Chondrocyte (in vitro differentiated cells): ENCODE data around the gene RALGAPA2. TPM values are rescaled to one million over a fixed set of nuclear protein-coding genes. Genes with fewer than 3 reads are reported as not detected.

Experiments
- DNase-seq: peaks from one replicate; pipeline ENCODE4 v3.0.0; 2021; ENCODE audit warnings: mixed read lengths, low spot score
- H3K27ac Mint-ChIP-seq: one replicate; pipeline ENCODE4 v1.8.0; 2021; ENCODE audit warnings: mild to moderate bottlenecking, moderate library complexity, mixed read lengths; ENCODE audit not compliant: unreplicated experiment
- H3K27me3 Mint-ChIP-seq: 2 replicates; pipeline ENCODE4 v1.8.0; 2021; ENCODE audit warnings: low read depth, mixed read lengths
- H3K36me3 Mint-ChIP-seq: 2 replicates; pipeline ENCODE4 v1.8.0; 2021; ENCODE audit warnings: low read depth, mixed read lengths
- H3K4me1 Mint-ChIP-seq: 2 replicates; pipeline ENCODE4 v1.8.0; 2021; ENCODE audit warnings: low read depth, mild to moderate bottlenecking, mixed read lengths
- H3K4me3 Mint-ChIP-seq: one replicate; pipeline ENCODE4 v1.8.0; 2021; ENCODE audit warnings: mild to moderate bottlenecking, moderate library complexity, mixed read lengths; ENCODE audit not compliant: unreplicated experiment
- H3K9me3 Mint-ChIP-seq: 2 replicates; pipeline ENCODE4 v1.8.0; 2021; ENCODE audit warnings: low read depth, mixed read lengths
- CTCF ChIP-seq: fragments of 200-600 bp; sonication (generic); IDR thresholded peaks from 2 replicates; pipeline ENCODE4 v1.5.0; 2021; ENCODE audit warnings: antibody characterized with exemption, mild to moderate bottlenecking, moderate library complexity
- total RNA-seq: library from RNA; stranded (reverse); gene quantifications from 3 replicates; pipeline ENCODE4 v1.2.1, GENCODE V29; 2021

RALGAPA2 gene
- total RNA-seq, 1 donor from 2014 or later = 9.5 TPM

DNA sequence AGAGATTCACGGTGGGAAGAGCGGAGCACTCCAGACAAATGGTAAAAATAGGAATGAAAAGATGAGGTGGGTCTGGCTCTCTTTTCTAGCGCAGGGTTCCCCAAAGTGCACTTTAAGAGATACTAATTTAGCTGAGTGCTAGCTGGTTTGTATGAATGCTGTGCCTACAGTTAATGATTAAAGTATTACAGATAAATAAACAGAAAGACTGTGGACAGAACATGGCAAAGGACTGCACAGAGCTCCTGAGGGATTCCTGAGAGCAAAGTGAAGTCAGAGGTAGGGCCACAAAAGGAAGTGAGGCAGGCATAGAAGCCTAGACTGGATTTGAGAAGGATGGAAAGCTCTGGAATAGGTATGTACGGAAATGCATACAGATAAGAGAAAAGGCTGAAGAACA is 230.0 kb downstream of the RALGAPA2 start:
- Mint-ChIP-seq H3K27ac (no peak overlapping the region), H3K27me3 (no peaks in the 10 kb centered on the region), H3K4me1 (no peaks in the 10 kb centered on the region), H3K4me3 (no peak overlapping the region), H3K9me3 (peaks cover 8% of the 10 kb centered on the region), H3K36me3 (peaks cover 6% of the 10 kb centered on the region)
- DNase-seq = no peak
- no peak for TF ChIP-seq CTCF

DNA sequence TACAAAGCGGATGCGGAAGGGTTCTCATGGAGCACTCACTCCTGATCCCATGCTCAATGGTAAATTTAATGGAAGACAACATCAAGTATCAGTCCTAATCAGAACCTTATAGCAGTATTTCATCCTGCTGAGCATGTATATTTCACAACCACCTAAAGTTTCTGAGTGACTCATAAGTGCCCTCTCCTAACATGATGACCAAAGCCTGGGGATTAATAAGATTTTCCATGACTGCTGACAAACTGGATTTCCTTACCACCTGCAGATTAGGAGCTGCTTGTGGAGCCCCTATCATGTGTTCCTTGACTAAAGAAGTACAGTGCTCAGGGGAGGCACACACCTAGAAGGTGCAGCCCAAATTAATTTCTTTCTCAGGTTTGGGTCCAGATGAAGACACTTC is 231.8 kb downstream of the RALGAPA2 start:
- no peak overlapping the region for H3K4me3 Mint-ChIP-seq
- no peaks in the 10 kb centered on the region for H3K9me3 Mint-ChIP-seq
- TF ChIP-seq CTCF = no peak
- H3K4me1 Mint-ChIP-seq = no peaks in the 10 kb centered on the region
- no peak overlapping the region for H3K27ac Mint-ChIP-seq
- peaks cover 4% of the 10 kb centered on the region for H3K36me3 Mint-ChIP-seq
- H3K27me3 Mint-ChIP-seq = no peaks in the 10 kb centered on the region
- DNase-seq = no peak

DNA sequence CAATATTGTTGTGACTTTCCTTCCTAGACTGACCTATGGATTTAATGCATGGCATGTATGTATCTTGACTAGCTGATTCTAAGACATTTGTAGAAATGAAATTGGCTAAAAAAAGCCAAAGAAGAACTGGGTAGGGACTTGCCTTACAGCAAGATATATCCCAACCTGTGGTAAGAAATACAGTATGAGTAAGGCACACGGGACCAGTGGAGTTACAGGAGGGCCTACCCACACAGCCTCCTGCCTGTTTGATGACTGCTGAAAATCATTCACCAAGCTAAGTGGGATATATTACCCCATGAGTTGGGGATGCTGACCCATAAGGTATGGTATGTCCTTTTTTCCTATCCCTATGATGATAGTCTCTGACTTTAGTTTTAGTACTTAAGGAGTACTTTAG is 232.3 kb downstream of the RALGAPA2 start:
- Mint-ChIP-seq H3K36me3 (peaks cover 4% of the 10 kb centered on the region), H3K4me3 (no peak overlapping the region), H3K27me3 (no peaks in the 10 kb centered on the region), H3K27ac (no peak overlapping the region), H3K4me1 (no peaks in the 10 kb centered on the region), H3K9me3 (no peaks in the 10 kb centered on the region)
- DNase-seq = no peak
- TF ChIP-seq CTCF = no peak

DNA sequence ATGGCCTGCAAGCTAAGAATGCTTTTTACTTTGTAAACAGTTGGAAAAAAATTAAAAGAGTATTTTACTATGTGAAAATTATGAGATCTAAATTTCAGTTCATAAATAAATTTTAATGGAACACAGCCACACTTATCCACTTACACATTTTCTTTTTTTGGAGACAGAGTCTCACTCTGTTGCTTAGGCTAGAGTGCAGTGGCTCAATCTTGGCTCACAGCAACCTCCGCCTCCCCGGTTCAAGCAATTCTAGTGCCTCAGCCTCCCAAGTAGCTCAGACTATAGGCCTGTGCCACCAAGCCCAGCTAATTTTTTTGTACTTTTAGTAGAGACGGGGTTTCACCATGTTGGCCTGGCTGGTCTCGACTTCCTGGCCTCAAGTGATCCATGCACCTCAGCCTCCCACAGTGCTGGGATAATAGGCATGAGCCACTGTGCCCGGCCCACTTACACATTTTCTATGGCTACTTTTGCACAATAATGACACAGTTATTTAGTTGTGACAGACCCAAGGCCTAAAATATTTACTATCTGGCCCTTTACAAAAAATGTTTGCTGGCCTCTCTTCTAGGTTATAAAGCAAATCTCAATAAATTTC is 234.9 kb downstream of the RALGAPA2 start:
- peaks cover 2% of the 10 kb centered on the region for H3K36me3 Mint-ChIP-seq
- DNase-seq = no peak
- no peak overlapping the region for H3K27ac Mint-ChIP-seq
- no peak overlapping the region for H3K4me3 Mint-ChIP-seq
- no peaks in the 10 kb centered on the region for H3K4me1 Mint-ChIP-seq
- no peak for TF ChIP-seq CTCF
- H3K27me3 Mint-ChIP-seq = no peaks in the 10 kb centered on the region
- H3K9me3 Mint-ChIP-seq = no peaks in the 10 kb centered on the region

DNA sequence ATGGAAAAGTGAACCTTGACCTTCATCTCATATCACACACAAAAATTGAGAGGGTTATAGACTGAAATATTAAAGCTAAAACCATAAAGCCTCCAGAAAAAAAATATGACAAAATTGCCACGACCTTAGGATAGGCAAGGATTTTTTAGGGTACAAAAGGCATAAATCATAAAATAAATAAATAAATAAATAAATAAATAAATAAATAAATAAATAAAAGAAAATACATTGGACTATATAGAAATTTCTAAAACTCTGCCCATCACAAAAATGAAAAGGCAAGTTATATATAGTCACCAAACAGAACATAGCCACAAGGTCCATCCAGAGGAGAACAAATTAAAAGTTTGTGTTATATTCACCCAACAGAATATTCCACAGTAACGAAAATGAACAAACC is 235.9 kb downstream of the RALGAPA2 start:
- DNase-seq = no peak
- Mint-ChIP-seq H3K9me3 (no peaks in the 10 kb centered on the region), H3K27ac (no peak overlapping the region), H3K4me1 (no peaks in the 10 kb centered on the region), H3K27me3 (no peaks in the 10 kb centered on the region), H3K4me3 (no peak overlapping the region), H3K36me3 (peaks cover 2% of the 10 kb centered on the region)
- TF ChIP-seq CTCF = no peak
